Measurements from ENCODE around the gene WEE2.
A peak's percentile ranks its signal among the peaks of the same experiment; 100 is the strongest.

Gene WEE2

DNA sequence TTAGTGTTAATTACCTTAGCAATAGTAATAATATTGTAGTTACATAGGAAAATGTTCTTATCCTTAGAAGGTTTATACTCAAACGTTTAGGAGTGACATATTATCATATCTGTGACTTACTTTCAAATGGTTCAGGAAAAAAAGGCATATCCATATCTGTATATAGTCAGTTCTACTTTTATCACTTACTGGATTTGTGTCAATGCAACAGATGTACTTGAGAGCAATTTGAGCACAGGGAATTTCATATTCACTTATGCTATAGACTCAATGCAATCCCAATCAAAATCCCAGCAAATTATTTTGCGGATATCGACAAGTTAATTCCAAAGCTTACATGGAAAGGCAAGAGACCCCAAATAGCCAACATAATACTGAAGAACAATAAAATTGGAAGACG, 16.2 kb upstream of the WEE2 start:
- DNase-seq: no peak

DNA sequence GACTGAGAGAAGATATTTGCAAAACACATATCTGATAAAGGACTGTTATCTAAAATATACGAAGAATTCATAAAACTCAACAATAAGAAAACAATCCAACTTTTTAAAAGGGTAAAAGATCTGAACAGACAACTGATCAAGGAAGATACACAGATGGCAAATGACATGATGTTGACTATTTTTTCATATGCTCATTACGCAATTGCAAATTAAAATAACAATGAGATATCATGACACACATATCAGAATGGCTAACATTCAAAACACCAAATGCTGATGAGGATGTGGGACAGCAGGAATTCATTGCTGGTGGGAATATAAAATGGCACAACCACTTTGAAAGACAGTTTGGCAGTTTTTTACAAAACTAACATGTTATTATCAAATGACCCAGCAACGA, 15.1 kb upstream of the WEE2 start:
- DNase-seq: no peak

DNA sequence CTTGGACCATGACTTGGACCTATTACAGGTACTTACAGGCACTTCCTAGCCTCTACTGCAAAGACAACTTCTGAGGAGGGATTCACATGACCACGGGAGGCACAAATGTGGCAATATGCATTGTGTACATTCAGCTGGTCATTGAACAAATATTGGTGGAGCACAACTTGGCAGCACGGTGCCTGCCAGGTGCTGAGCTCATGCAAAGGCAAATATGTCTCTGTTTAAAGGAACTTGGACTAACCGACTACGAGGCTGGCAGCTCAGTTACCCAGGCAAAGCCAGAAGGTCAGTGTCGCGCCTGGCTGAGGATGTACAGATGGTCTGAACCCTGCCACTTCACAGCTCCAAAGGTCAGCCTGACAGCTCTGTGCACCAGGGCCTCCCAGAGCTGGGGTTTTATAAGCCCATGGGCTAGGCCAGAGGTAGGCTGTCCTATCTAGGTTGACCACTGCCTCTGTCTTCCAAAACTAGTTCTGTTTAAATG, 12.3 kb upstream of the WEE2 start:
- no peak for DNase-seq

DNA sequence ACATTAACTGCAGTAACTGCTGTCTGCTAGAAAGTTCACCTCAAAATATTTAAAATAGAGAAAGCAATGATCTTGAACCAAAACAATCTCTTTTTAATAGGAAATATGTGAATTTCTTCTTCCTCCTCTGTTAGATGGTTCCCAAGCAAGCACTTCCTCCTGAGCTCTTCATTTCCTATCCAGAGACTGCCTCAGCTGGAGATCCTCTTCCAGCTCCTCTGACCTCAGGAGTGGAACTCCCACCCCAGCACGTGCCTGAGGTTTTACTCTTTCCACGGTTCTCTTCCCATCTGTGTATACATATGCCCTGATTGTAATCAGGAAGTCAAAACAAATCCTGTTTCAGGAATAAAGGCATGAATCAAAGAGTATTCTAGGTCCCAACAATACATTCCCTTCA, 11.8 kb upstream of the WEE2 start:
- no peak for DNase-seq

DNA sequence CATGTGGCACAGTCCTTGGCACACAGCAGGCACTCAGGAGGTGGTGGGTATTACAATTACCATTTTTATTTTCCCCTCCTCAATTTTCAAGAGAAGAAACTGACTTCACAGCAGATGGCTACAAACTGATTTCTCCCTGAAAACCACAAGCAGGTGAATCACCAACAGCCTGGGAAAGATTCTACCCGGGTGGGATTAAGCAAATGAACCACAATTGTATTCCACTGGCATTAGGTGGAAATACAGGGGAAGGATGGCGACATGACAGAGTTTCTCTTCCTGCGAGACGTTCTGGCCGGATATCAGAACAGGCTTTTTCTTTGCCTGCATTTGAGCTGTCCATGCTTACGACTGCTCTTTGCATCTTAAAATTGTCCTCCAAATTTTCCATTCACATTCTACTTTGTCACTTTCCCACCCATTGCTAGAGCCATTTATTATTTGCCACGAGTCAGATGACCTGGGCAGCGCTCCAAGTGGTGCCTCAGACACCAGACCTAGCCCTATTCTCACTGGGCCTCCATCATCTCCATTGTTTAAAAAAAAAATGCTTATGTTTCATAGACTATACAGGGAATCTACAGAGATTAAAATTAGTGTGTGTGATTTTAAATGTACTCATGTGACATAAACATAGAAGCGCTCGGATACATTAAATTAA, 10.8 kb upstream of the WEE2 start:
- DNase-seq: no peak

DNA sequence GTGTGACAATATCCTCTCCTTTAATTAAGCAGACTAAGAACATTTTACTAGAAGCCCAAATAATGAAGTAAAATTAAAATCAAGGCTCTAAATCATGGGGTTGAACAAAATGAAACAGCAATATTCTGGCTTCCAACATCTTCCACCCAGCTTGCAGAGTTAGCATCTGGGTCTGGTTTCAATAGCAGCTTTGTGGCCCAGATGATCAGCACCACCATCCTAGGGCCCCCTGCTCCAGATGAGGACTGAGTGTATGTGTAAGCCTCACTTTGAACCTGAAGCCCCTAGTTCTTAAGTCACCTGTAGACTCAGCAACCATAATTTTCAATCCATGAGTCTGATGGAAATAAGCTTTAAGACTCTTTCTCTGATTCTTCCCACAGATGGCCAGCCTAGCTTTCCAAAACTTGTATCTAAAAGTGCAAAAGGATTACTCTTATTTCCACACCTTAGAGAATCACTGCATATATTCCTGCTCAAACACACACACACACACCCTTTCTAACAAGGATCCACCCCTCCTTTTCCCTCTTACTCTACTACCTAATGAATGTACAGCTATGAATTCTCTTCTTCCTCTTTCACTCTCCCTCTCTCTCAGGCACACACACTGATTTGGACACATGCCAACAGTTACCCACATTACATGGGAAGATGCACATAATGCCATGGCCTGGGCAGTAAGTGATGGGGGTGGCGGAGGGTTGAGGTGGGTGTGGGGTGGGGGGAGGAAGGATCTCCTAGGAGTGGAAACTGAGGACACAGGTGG, 9.7 kb upstream of the WEE2 start:
- no peak for DNase-seq

DNA sequence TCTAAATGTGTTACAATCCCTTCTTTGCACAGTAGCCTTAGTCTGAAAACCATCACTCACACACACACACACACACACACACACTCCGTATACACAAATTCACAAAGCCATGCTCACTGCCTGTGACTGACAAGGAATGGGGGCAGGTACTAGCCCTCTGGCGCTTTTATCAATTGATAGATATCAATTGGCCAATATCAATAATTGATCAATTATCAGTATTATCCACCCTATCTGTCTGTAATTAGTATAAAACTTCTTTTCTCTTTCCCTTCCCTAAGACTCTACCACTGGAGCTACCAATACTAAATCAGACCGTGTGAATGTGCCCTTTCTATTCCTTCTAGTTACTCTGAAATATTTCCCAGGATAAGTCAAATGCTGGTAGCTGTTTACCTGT, 8.3 kb upstream of the WEE2 start:
- no peak for DNase-seq

DNA sequence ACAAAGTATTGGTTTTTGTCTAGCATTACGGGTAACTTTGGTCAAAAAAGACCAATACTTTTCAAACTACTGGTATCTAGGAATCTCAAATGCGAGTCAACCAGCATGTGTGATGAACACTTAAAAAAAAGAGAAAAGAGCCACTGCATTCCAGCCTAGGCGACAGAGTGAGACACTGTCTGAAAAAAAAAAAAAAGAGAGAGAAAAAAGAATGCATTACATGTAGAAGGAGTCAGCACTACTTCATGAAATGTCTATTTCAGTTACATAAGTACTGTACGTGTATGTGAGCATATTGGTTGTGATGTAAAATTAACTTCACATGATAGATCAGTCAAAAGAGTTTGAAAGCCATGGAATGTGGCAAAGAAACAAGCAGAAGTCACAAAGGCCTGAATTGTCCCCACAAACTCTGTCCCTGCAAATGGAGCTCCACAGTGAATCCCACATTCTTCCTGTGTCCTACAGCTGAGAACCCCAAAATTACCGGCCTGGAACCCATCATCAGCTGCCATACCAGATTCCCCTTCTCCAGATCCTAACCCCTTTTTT, 7.8 kb upstream of the WEE2 start:
- DNase-seq: no peak

DNA sequence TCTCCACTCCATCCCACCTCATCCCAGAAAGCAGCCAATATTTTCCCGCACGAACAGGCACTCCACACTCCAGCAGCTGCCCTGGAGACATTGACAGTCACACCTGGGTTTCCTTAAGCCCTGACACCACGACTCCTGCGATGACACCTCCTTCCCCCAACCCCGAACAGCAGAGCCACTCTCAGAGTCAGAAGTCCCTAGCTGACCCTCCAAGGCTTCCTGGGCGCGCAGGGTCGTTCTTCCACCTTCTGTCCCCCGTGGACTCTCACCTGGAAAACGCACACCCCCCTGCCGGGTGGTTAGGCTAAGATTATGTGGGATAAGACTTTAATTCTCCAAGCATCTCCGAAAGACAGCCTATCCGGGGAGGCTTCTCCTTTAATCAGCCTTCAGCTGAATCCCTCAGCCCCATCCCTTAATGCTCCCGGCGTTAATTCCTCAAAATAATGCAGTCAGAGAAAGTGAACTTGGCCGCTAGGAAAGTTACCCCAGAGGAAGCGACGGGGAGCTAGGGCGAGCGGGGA, 7.2 kb upstream of the WEE2 start:
- no peak for DNase-seq

DNA sequence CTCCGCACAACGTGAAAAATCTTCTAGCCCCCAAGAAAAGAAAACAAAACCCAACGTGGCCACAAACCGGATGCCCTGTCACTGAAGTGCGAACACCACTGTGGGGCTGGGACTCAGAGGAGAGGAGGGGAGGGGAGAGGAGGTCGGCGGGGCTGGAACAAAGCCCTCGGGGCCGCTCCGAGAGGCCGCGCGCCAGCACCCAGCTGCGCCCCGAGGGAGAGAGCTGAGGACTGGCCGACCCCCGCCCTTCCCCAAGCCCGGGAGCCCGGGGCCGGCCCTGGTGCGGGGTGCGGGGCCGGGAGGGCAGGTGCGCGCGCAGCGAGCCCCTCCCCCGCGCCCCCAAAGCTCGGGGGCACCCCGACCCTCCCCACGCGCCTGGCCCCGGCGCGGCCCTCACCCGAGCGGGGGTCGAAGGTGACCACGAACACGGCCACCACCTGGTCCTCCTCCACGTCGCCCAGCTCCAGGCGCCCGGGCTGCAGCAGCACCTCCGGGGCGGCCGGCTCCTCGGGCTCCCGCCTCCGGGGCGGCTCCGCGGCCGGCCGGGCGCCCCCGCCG, 6.6 kb upstream of the WEE2 start:
- peak; percentile 32 to 83 (median 64) for DNase-seq

DNA sequence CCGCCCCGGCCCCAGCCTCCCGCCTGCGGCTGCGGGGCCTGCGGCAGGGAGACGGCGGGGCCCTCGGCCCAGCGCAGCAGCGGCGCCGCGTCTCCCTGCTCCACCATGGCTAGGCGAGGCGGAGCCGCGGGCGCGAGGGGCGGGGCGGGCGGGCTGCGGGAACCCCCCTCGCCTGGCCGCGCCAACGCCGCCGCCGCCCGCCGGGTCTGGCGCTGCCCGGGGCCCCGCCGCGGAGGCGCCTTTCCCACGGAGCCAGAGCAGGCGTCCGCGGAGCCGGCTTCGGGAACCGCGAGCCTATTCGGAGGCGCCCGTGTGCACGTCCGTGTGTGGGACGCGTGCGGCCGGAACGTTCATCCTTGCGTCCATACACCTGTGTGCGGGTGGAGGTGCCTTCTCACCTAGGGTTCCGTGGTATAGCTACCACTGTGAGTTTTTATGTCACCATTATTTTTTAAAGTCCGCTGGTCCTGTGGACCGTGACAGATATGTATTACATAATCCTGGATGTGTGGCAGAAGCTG, 6.0 kb upstream of the WEE2 start, which contains the start of gene DENND11:
Gene DENND11 (minus strand): TSS at position 120 of the 521 bp plus-strand sequence. CDS start 13 bp downstream, at position 107.
- peak; percentile 32 to 67 (median 50) for DNase-seq

DNA sequence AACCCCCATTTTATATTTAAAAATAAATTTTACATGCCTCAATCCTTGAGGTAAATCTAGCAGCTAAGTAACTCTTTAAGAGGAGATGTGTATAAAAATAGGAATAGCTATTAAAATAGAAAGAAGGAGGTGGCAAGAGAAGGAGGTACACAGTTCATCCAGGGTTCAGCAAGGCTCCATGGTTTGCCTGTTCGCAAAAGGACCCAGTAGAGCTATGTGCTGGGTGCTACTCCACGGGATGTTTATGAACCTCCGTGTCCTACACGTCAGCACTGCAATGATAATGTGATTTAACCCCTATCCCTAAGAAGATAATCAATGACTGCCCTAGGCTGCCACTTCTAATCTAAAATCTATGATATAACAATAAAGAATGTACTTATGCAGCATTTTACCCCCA, 5.3 kb upstream of the WEE2 start:
- no peak for DNase-seq

DNA sequence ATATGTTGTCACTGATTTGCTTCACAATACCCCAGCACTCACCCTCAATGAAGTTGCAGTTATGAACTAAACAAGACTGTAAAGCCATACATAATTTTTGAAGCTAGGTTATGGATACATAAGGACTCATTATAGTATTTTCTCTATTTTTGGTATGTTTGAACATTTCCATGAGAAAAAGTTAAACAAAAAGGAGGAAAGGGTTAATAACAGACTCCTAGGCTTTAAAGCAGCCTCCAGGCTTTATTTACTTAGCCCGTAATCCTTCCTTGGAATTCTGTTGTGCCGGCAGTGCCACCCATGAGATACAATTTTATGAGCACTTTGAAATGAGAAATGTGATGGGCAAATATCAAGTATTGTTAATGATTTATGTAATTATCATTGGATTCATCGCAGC, 4.0 kb upstream of the WEE2 start:
- no peak for DNase-seq

DNA sequence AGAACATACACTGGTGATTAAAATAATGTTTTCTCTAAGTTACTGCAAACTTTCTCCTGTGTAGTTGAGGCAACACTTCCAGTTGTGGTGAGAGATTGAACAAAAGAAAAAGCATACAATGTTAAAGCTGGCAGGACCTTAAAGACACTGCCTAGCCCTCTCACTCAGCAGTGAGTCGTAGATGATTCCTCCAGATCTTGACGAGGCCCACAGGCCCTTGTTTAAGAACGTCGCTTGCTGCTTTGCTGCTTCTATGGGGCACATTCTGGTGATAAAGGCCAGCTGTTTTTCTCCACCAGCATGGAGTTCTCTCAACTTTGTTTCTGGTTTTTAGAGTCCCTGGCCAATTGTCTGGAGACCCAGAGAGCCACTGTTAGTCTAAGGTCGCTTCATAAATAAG, 3.4 kb upstream of the WEE2 start:
- DNase-seq: no peak

DNA sequence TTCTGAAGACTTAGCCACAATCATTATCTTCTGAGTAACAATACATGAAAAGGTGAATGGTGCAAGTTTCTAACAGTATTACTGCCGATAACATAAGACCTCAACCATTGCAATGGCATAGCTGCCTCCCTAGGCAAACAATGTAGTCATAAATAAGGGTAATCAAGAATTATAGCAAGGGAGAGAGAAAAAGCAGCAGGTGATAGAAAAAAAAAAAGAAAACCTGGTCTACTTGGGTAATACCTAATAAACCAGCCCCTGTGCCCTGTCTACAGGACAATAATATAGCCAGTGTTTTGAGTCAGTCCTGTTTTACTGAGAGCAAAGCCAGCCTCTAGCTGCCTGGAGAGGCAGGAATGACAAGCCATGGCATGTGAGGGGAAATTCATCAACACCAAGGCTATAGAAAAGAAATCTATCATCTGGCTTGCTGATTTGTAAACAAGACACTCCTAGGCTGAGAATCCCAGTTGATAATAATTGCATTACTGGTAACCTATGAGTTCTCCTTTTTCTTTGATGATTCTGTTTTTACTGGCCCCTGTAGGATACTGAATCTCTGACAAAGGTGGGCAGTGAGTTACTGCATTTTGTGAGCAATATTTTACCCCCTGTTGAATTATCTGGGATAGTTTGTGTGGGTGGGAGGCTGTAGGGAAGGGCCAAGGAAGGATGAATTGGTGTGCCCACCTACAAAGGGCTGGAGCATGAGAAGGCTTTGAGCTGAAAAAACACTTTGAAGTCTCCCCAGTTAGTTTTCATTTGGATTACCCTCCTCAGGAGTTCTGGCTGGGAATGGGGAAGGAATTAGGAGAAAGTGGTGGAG, 1.7 kb upstream of the WEE2 start:
- DNase-seq: no peak

DNA sequence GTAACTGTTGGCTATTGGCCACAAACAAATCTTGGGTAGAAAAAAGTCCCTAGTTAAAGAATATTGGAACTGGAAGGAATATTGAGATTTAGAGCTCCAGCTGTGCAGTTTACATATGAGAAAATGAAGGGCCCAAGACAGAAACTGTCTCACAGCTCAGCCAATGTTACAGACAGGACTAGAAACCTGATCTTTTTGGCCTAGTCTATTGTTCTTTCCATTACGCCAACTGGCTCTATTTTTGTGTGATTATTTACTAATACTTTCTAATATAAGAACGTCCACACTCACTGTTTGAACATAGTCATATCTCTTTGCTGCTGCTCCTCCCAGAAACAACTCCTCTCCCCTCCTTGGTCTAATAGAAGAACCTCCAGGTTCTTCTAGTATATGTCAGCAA, 1.2 kb downstream of the WEE2 start:
- no peak for DNase-seq

DNA sequence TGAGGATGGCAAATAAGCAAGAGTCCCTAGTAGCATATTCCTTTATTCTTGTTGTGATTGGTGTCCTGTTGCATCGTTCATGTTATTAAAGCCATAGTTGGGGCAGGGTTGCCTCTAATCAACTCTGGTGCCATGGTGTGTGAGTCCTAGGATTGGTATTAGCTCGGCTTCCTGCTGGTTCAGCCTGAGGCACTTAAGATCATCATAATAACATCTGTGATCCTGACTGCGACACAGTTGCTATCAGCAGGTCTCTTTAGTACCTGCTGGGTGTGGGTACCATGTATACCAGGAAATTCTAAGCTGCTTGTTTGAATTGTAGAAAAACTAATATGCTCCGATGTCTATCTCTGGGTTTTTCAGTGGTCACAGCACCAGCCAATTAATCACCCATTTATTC, 1.6 kb downstream of the WEE2 start:
- DNase-seq: no peak

DNA sequence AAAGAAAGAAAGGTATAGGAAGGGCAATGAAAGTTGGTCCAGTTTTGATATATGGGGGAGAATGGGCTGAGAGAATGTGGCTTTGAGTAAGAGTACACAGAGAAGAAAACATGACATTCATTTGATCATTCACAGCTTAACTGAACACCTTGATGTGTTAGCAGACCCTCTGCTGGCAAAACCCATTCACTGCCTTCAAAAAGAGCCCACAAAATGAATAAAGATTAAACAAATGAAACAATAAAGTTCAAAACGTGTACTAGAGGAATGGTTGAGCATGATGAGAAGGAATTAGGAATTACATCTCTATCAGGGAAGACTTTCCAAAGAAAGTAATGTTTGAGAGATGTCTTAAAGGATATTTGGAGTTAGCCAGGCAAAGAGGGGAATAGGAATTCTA, 2.1 kb downstream of the WEE2 start:
- DNase-seq: peak in 1 of 5 experiments; percentile 4

DNA sequence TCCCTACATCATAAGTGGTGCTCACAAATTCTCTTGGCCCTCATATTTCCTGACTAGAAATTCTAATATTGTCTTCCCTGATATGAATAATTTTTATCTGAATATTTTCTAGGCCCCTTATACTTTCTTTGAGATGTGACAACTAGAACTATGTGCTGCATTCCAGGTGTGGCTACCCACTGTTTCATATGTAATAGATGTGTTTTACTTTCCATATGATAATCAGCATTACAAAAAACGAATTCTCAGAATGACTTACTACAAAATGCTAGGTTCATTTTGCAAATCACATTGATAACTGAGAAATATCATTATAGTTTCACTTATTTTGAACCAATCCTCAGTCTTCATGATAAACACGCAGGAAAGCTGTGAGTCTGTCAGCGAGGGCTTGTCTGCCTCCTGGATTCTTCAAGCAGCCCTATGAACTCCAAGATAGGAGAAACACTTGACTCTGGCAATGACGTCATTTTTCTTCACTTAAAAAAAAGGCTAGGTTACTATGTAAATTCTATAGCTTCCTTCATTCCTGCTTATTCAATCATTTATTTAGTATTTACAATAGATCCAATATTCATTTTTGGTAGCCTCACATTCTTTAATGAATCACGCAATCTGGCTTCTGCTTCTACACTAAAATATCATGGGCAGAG, 4.6 kb downstream of the WEE2 start:
- no peak for DNase-seq

DNA sequence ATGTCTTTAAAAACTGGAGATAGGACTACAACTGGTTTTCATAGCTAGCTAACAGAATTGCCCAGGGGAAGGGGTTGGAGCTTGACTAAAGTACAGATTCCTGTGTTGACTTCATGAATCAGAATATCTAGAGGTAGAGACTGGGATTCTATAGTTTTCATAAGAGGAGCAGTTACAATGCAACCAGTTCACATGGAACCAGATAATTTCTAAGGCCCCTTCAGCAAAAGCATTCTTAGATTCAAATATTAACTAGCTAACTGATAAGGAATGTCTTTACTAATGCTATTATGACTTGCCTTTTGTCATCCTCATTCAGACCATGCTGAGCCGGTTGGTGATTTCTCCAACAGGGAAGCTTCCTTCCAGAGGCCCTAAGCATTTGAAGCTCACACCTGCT, 5.7 kb downstream of the WEE2 start:
- no peak for DNase-seq

DNA sequence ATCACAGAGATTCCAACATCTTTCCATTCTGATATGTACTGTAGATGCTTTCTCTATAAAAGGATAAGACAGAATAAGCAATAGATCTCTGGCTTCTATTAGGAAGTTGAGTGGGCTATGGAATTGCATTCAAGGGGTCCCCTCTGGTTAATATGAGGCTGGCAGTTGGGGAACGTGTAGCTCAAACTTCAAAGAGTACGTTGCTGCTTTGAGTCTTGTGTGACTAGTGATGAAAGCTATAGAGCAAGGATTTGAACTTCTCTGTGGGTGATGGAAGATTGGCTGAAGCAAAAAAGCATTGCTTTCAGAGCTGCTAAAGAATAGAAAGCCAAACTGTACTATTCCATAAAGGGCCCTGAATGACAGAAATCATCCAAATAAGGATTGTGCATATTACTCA, 6.4 kb downstream of the WEE2 start:
- no peak for DNase-seq

DNA sequence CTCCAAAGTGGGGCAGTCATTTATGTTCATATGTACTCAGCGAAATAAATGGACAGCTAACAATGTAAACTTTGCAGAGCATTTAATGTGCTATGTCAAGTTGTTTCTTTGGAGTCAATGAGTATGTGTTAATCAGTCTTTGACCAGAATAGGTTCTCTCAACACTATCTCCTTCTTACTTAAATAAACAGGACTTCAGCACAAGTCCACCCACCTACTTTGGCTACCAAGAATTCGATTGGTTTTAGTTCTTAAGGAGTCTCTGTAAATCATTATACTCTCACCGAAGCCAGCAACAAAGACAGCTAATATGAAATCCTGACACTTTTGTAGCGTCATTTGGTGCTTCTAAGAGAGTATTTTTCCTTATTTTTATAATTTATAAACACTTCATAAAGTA, 6.9 kb downstream of the WEE2 start:
- DNase-seq: no peak
